ENCODE results near the gene ASPDH. TPM values are rescaled to one million over a fixed set of nuclear protein-coding genes. Genes with fewer than 3 reads are reported as not detected.
A peak's percentile ranks its signal among the peaks of the same experiment; 100 is the strongest.

The ASPDH gene
- total and polyA plus RNA-seq, 2 of the 13 experiments (the other 11 are each of a cell fraction or from before 2014, with no cell fraction given): 2.2 to 3.3 TPM

DNA sequence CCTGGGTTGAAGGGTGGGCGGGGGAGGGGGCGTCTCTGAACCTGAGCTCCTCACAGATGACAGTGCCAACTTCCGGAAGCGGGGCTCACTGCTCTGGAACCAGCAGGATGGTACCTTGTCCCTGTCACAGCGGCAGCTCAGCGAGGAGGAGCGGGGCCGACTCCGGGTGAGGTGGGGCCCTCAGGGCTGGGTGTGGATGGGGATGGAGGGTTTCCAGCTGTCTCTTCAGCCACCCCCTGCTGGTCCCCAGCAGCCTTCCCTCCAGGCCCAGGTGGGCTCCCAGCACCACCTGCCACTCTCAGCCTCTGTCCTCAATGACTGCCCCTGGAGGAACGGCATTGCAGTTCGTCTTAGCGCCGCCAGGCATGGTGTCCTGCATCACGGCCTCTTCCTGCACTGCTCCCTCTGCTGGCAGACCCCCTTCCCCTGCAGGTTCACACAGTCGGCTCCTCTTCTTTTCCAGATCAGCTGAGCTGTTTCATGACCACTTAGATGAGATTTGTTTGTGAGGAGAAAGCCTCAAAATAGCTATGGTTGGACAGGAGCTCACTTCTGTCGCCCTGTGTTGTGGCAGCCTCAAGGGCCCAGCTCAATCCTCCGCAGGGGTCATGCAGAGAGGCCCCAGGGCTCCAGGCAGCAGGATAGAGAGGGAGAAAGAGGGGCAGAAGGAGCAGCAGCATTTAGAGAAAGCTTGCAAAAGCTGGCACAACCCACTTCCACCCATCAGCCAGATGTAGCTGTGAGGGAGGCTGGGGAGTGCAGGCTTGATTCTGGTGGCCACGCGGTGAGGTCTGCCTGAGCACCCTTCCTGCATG is 34.6 kb downstream of the ASPDH start (continued):
- TF ChIP-seq ZBTB33 (CRISPR knock-in tag; IDR thresholded peaks at IDR 0.05) (peak; percentile 65), RXRA (CRISPR knock-in tag; IDR thresholded peaks at IDR 0.05) (0 out of 2 replicates have a peak, but pooled peaks have one; percentile 27), NFKB2 (CRISPR knock-in tag; IDR thresholded peaks at IDR 0.05; ENCODE audit: borderline replicate concordance) (0 out of 2 replicates have a peak, but pooled peaks have one; percentile 30), KLF15 (CRISPR knock-in tag; IDR thresholded peaks at IDR 0.05; ENCODE audit: borderline replicate concordance) (no peak), U2AF2 (IDR thresholded peaks at IDR 0.05; ENCODE audit: low read depth, low read length) (no peak), ETV5 (CRISPR knock-in tag; IDR thresholded peaks at IDR 0.05; ENCODE audit: borderline replicate concordance) (peak; percentile 51; the same call in 1 of the 2 replicates), TOE1 (CRISPR knock-in tag; IDR thresholded peaks at IDR 0.05) (no peak), ZNF574 (CRISPR knock-in tag; IDR thresholded peaks at IDR 0.05) (0 out of 2 replicates have a peak, but pooled peaks have one; percentile 26), CBX5 (CRISPR knock-in tag; IDR thresholded peaks at IDR 0.05; ENCODE audit: borderline replicate concordance) (0 out of 2 replicates have a peak, but pooled peaks have one; percentile 26), KDM5B (CRISPR knock-in tag; IDR thresholded peaks at IDR 0.05; ENCODE audit: borderline replicate concordance) (no peak), ZFX (CRISPR knock-in tag; IDR thresholded peaks at IDR 0.05; ENCODE audit: low read depth) (peak; percentile 41; the same call in 1 of the 2 replicates), TEAD3 (CRISPR knock-in tag; optimal IDR thresholded peaks at IDR 0.05; ENCODE audit: borderline replicate concordance) (peak; percentile 64), ZNF850 (CRISPR knock-in tag; conservative IDR thresholded peaks at IDR 0.05) (no peak)
- TF ChIP-seq, protein P1, sequence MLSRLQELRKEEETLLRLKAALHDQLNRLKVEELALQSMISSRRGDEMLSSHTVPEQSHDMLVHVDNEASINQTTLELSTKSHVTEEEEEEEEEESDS (CRISPR knock-in tag; IDR thresholded peaks at IDR 0.05; ENCODE audit: borderline replicate concordance): no peak
- TF ChIP-seq, protein P2, sequence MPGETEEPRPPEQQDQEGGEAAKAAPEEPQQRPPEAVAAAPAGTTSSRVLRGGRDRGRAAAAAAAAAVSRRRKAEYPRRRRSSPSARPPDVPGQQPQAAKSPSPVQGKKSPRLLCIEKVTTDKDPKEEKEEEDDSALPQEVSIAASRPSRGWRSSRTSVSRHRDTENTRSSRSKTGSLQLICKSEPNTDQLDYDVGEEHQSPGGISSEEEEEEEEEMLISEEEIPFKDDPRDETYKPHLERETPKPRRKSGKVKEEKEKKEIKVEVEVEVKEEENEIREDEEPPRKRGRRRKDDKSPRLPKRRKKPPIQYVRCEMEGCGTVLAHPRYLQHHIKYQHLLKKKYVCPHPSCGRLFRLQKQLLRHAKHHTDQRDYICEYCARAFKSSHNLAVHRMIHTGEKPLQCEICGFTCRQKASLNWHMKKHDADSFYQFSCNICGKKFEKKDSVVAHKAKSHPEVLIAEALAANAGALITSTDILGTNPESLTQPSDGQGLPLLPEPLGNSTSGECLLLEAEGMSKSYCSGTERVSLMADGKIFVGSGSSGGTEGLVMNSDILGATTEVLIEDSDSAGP (CRISPR knock-in tag; IDR thresholded peaks at IDR 0.05; ENCODE audit: borderline replicate concordance): 0 out of 2 replicates have a peak, but pooled peaks have one; percentile 25
- TF ChIP-seq, protein P3, sequence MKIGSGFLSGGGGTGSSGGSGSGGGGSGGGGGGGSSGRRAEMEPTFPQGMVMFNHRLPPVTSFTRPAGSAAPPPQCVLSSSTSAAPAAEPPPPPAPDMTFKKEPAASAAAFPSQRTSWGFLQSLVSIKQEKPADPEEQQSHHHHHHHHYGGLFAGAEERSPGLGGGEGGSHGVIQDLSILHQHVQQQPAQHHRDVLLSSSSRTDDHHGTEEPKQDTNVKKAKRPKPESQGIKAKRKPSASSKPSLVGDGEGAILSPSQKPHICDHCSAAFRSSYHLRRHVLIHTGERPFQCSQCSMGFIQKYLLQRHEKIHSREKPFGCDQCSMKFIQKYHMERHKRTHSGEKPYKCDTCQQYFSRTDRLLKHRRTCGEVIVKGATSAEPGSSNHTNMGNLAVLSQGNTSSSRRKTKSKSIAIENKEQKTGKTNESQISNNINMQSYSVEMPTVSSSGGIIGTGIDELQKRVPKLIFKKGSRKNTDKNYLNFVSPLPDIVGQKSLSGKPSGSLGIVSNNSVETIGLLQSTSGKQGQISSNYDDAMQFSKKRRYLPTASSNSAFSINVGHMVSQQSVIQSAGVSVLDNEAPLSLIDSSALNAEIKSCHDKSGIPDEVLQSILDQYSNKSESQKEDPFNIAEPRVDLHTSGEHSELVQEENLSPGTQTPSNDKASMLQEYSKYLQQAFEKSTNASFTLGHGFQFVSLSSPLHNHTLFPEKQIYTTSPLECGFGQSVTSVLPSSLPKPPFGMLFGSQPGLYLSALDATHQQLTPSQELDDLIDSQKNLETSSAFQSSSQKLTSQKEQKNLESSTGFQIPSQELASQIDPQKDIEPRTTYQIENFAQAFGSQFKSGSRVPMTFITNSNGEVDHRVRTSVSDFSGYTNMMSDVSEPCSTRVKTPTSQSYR (CRISPR knock-in tag; IDR thresholded peaks at IDR 0.05; ENCODE audit: borderline replicate concordance): 0 out of 2 replicates have a peak, but pooled peaks have one; percentile 29
- TF ChIP-seq, protein P4, sequence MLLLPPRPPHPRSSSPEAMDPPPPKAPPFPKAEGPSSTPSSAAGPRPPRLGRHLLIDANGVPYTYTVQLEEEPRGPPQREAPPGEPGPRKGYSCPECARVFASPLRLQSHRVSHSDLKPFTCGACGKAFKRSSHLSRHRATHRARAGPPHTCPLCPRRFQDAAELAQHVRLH (CRISPR knock-in tag; IDR thresholded peaks at IDR 0.05; ENCODE audit: borderline replicate concordance, low read depth): peak; percentile 70; the same call in 1 of the 2 replicates
